T-helper 2 cell treated with Interferon-gamma antibody and Interleukin-4, amounts not matched to agents 5 μg/mL and 100 μg/mL, for 36 hours (primary cell): ENCODE results near the gene CTIF.
A peak's percentile ranks its signal among the peaks of the same experiment; 100 is the strongest.

Source experiments
- DNase-seq: peaks from one replicate; pipeline ENCODE4 v3.0.0; 2021; ENCODE audit warnings: low spot score
- H3K27ac Mint-ChIP-seq: one replicate; pipeline ENCODE4 v1.8.0; 2021; ENCODE audit warnings: mild to moderate bottlenecking, mixed read lengths
- H3K27me3 Mint-ChIP-seq: one replicate; pipeline ENCODE4 v1.8.0; 2021; ENCODE audit warnings: low read depth, mixed read lengths
- H3K36me3 Mint-ChIP-seq: one replicate; pipeline ENCODE4 v1.8.0; 2021; ENCODE audit warnings: low read depth, mixed read lengths
- H3K4me1 Mint-ChIP-seq: one replicate; pipeline ENCODE4 v1.8.0; 2021; ENCODE audit warnings: low read depth, mixed read lengths
- H3K4me3 Mint-ChIP-seq: one replicate; pipeline ENCODE4 v1.8.0; 2022; ENCODE audit warnings: mild to moderate bottlenecking, moderate library complexity, mixed read lengths
- H3K9me3 Mint-ChIP-seq: one replicate; pipeline ENCODE4 v1.8.0; 2021; ENCODE audit warnings: mixed read lengths

CTIF gene

DNA sequence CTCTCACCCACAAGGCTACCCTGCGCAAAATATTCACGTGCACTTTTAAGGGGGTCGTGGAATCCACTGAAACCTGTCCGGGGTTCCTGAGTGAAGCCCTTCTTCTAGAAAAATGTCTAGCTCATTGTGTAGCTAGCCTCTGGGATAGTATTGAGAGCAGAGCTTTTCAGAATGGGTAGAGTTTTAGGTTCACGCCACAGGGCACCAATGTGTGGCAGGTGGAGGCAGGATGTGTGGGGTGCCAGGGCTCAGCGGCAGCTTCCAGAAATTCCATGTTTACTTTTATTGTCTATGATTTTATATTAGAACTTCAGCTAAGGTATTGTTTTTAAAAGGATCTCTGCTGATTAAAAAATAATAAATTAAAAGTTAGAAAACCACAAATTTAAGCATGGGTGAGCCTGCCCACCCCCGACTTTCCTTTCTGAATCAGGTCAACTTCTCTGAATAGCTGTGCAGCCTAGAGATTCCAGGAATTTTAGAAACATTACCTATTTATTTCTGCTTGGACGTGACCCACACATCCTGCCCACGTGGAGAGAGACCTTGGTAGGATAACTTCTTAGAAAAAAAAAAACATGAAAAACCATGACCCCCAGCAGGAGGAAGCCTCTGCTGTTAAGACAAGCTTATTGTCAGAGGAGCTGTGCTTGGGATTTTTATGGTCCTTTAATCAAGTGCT lies 163.7 kb downstream of the CTIF start:
- Mint-ChIP-seq H3K9me3 (no peaks in the 10 kb centered on the region), H3K4me1 (peaks cover 16% of the 10 kb centered on the region), H3K4me3 (no peak overlapping the region), H3K27ac (no peak overlapping the region), H3K27me3 (no peaks in the 10 kb centered on the region), H3K36me3 (no peaks in the 10 kb centered on the region)
- no peak for DNase-seq

DNA sequence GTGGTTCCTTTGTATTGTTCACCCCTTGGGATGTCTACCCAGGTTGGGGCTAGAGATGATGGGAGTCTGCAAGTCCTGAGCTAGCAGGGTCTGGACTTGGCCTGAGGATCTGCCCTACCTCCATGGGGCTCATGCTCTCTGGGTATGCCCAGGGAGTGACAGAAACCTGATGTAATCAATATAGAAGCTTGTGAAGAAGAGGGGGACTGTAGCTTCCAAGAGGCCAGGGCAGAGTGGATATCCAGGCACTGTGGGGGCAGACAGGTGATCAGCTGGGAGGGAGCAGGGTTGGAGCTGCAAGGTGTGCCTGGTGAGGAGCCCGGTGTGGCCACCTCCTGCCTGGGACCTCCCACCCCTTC lies 164.2 kb downstream of the CTIF start:
- no peaks in the 10 kb centered on the region for H3K36me3 Mint-ChIP-seq
- no peak overlapping the region for H3K4me3 Mint-ChIP-seq
- no peaks in the 10 kb centered on the region for H3K9me3 Mint-ChIP-seq
- no peak for DNase-seq
- peak overlapping the region; percentile 27 for H3K27ac Mint-ChIP-seq
- H3K4me1 Mint-ChIP-seq, result peaks cover 16% of the 10 kb centered on the region
- no peaks in the 10 kb centered on the region for H3K27me3 Mint-ChIP-seq

DNA sequence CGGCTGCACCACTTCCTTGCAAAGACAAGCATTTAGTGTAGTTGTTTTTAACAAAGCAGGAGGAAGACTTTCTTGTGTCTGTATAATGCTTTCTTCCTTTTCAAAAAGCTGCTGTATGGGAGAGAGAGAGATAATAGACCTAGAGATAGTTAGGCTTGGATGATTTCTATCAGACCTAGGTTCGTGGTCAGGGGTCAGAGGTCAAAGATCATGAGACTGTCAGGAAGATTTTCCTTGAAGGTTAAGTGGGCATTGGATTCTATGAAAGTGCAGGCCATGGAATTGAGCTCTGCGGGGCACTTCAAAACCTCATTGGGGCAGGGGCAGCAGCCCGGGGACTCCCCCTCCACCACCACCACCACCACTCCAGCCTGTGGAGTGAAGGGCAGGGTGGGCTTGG lies 164.6 kb downstream of the CTIF start:
- no peaks in the 10 kb centered on the region for H3K36me3 Mint-ChIP-seq
- H3K4me1 Mint-ChIP-seq, result peaks cover 16% of the 10 kb centered on the region
- no peak overlapping the region for H3K4me3 Mint-ChIP-seq
- H3K27me3 Mint-ChIP-seq, result no peaks in the 10 kb centered on the region
- H3K27ac Mint-ChIP-seq, result peak overlapping the region; percentile 27
- DNase-seq, result no peak
- H3K9me3 Mint-ChIP-seq, result no peaks in the 10 kb centered on the region

GRCh38 chr18:48705043-48705442 lies 166.2 kb downstream of the CTIF start:
- no peaks in the 10 kb centered on the region for H3K9me3 Mint-ChIP-seq
- H3K4me3 Mint-ChIP-seq, result no peak overlapping the region
- H3K27ac Mint-ChIP-seq, result no peak overlapping the region
- no peaks in the 10 kb centered on the region for H3K27me3 Mint-ChIP-seq
- H3K4me1 Mint-ChIP-seq, result peaks cover 14% of the 10 kb centered on the region
- H3K36me3 Mint-ChIP-seq, result no peaks in the 10 kb centered on the region
- no peak for DNase-seq

- DNase-seq, result no peak
- H3K27me3 Mint-ChIP-seq, result no peaks in the 10 kb centered on the region
- H3K9me3 Mint-ChIP-seq, result no peaks in the 10 kb centered on the region
- H3K36me3 Mint-ChIP-seq, result no peaks in the 10 kb centered on the region
- no peak overlapping the region for H3K27ac Mint-ChIP-seq
- H3K4me3 Mint-ChIP-seq, result no peak overlapping the region
- H3K4me1 Mint-ChIP-seq, result peaks cover 14% of the 10 kb centered on the region
Measured at GRCh38 chr18:48705531-48705930, 166.7 kb downstream of the CTIF start.

- H3K4me1 Mint-ChIP-seq, result peaks cover 11% of the 10 kb centered on the region
- H3K27ac Mint-ChIP-seq, result no peak overlapping the region
- no peak for DNase-seq
- no peak overlapping the region for H3K4me3 Mint-ChIP-seq
- H3K9me3 Mint-ChIP-seq, result no peaks in the 10 kb centered on the region
- no peaks in the 10 kb centered on the region for H3K27me3 Mint-ChIP-seq
- H3K36me3 Mint-ChIP-seq, result no peaks in the 10 kb centered on the region
Measured at GRCh38 chr18:48706731-48707130, 167.9 kb downstream of the CTIF start.

GRCh38 chr18:48707636-48708296 lies 168.9 kb downstream of the CTIF start:
- H3K27ac Mint-ChIP-seq, result no peak overlapping the region
- no peak overlapping the region for H3K4me3 Mint-ChIP-seq
- H3K9me3 Mint-ChIP-seq, result no peaks in the 10 kb centered on the region
- H3K4me1 Mint-ChIP-seq, result peaks cover 9% of the 10 kb centered on the region
- H3K27me3 Mint-ChIP-seq, result no peaks in the 10 kb centered on the region
- H3K36me3 Mint-ChIP-seq, result no peaks in the 10 kb centered on the region
- DNase-seq, result no peak

- H3K36me3 Mint-ChIP-seq, result no peaks in the 10 kb centered on the region
- no peak overlapping the region for H3K27ac Mint-ChIP-seq
Measured at GRCh38 chr18:48708807-48709206, 170.0 kb downstream of the CTIF start.

DNA sequence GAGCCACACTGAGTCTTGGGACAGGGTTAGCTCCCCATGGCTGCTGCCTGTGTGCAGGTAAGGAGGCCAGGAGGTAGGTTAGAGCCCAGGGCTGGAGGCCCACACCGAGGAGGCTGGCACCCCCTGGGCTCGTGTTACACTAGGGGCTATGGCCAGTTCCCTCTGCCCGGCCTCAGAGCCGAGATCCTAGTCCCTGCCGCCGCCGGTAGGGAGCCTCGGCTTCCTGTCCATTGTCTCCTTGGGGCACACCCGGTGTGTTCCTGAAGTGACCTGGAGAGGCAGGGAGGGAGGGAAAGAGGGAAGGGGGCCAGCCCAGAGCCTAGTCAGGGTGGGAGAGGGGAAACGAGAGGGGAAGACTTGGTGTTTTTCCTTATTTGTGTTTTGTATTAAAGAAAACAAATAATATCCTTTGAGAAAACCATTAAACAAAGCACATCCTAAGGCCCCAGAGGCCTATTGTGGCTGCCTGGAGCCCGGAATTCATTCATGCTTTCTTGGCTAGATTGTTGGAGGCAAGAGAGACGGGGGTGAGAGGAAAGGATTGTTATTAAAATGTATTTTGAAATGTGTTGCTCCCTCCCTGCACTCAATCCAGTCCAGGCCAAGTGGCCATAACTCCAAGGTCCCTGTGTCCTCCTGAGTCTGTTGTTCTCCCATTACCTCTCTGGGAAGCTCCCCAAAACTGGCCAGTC lies 170.7 kb downstream of the CTIF start:
- DNase-seq, result no peak
- Mint-ChIP-seq H3K27ac (no peak overlapping the region), H3K4me1 (peaks cover 3% of the 10 kb centered on the region), H3K27me3 (no peaks in the 10 kb centered on the region), H3K36me3 (no peaks in the 10 kb centered on the region), H3K4me3 (no peak overlapping the region), H3K9me3 (no peaks in the 10 kb centered on the region)

More at GRCh38 chr18:48708807-48709206, 170.0 kb downstream of the CTIF start:
- Mint-ChIP-seq H3K9me3 (no peaks in the 10 kb centered on the region), H3K4me3 (no peak overlapping the region), H3K4me1 (peaks cover 3% of the 10 kb centered on the region), H3K27me3 (no peaks in the 10 kb centered on the region)
- DNase-seq, result no peak

DNA sequence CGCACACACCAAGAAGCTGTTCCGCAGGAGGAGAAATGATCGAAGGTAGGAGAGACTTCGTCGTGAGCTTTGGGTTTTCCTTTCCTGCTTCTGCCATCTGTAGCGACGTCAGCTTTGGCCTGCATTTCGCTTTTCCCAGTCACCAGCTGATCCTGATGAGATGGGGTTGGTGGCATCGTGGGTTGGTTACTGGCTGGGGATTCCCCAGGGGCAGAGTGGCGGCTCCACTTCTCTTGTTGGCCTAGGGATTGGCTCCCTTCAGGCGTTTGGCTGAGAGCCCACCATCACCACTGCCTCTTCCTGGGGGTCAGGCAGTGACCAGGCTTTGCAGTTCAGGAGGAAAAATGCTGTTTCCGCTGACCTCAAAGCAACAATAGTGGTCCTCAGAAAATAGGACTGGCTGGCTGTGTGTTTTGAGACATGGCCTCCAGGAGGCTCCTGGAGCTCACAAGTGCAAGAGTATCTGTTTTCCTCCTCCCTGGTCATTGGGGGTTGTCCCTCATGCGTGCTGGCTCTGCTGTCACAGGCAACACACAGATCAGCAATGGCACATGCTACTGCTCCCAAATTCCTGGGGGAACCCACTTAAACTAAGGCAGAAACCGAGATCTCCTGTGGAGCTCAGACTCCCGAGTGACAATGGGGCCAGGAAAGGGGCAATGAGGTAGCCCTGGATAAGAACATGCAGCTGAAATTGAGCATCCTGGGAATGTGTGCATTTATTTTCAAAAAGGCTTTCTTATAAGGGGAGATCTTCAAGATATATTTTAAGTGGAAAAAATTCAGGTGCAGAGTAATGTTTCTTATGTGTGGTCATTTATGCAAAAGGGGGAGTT lies 173.0 kb downstream of the CTIF start:
- Mint-ChIP-seq H3K4me1 (peaks cover 3% of the 10 kb centered on the region), H3K27me3 (no peaks in the 10 kb centered on the region), H3K27ac (no peak overlapping the region), H3K4me3 (no peak overlapping the region), H3K9me3 (no peaks in the 10 kb centered on the region), H3K36me3 (no peaks in the 10 kb centered on the region)
- no peak for DNase-seq

DNA sequence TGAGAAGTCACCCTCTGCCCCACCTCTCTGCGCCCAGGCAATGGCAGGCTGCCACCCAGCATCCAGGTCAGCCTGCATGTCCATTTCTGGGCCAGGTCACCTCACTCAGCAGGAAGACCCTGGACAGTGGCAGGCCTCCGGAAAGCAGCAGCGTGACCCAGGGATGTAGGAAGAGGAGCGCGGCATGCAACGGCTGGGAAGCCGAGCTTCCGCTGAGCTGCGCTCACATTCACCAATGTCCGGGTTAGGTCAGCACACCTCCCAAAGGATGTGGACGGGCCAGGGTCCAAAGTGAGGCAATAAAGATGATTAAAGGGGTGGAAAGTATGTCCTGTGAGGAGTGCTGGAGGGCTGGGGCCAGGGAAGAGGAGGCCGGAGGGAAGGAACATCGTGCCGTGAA lies 174.5 kb downstream of the CTIF start:
- Mint-ChIP-seq H3K27me3 (no peaks in the 10 kb centered on the region), H3K27ac (no peak overlapping the region), H3K4me3 (no peak overlapping the region), H3K36me3 (no peaks in the 10 kb centered on the region), H3K4me1 (peaks cover 3% of the 10 kb centered on the region), H3K9me3 (no peaks in the 10 kb centered on the region)
- DNase-seq, result no peak

DNA sequence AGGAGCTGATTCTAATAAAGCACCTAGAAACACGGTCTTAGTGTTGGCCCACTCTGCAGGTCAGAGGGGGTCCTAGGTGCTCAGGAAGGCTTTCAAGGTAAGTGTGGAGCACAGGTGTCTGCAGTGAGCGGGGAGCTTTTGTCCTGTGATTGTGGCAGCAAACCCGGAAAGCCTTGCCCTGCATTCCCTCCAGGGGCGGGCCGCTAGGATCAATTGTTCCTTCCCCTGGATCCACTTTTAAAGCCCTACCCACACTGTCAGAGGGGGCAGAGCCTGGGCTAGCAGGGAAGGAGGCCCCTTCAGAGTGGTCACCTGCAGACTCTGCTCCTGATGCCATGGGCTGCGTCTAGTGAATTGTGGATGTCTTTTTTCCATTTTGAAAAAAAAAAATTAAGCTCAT lies 176.0 kb downstream of the CTIF start:
- no peaks in the 10 kb centered on the region for H3K27me3 Mint-ChIP-seq
- no peak overlapping the region for H3K4me3 Mint-ChIP-seq
- H3K36me3 Mint-ChIP-seq, result no peaks in the 10 kb centered on the region
- H3K27ac Mint-ChIP-seq, result no peak overlapping the region
- H3K4me1 Mint-ChIP-seq, result peaks cover 3% of the 10 kb centered on the region
- DNase-seq, result no peak
- H3K9me3 Mint-ChIP-seq, result no peaks in the 10 kb centered on the region

DNA sequence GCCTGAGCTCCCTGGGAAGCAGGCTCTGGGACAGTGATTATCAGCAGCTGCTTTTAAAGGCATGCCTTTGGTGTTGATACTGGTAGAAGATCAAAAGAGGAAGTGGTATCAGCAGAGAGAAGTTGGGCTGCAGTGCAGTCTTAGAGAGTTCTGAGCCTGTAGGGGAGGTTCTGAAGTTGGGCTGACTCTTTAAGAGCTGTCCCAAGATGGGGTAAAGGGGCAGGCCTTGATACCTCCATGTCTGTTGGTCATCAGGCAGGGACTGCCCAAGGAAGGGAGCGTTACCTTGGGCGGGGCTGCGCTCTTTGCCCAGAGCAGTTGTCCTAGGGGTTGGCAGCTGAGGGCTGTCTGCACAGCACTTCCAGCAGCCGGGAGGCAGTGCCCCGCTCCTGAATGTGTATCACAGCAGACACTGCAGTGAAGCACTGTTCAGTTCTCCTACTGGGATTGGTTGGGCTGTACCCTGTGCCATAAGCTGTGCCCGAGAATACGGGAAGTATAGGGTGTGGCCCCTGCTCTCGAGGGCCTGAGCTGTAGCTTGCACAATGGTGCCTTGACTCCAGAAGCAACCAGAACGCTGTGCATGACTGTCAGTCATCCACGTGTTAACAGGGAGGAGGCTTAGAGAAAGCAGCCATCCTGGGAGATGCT lies 177.0 kb downstream of the CTIF start:
- H3K4me3 Mint-ChIP-seq, result no peak overlapping the region
- peaks cover 3% of the 10 kb centered on the region for H3K4me1 Mint-ChIP-seq
- H3K27me3 Mint-ChIP-seq, result no peaks in the 10 kb centered on the region
- no peaks in the 10 kb centered on the region for H3K9me3 Mint-ChIP-seq
- no peak overlapping the region for H3K27ac Mint-ChIP-seq
- no peak for DNase-seq
- H3K36me3 Mint-ChIP-seq, result no peaks in the 10 kb centered on the region
